GM21723 (cell line): Measurements from ENCODE around the gene SPINK2.

Source experiments
- ATAC-seq: cut with Tn5 transposase; IDR thresholded peaks from one replicate; pipeline ENCODE4 v1.9.1; 2021; ENCODE audit warnings: mild to moderate bottlenecking, moderate library complexity; ENCODE audit not compliant: unreplicated experiment

Gene SPINK2

GRCh38 chr4:56799824-56800756 is 21.4 kb downstream of the SPINK2 start:
- ATAC-seq: peak; percentile 93

GRCh38 chr4:56799161-56799759 is 22.2 kb downstream of the SPINK2 start:
- ATAC-seq: no peak

- no peak for ATAC-seq
Measured at GRCh38 chr4:56796211-56796610, 25.3 kb downstream of the SPINK2 start.

- peak; percentile 62 for ATAC-seq
Measured at GRCh38 chr4:56791316-56791715, 30.2 kb downstream of the SPINK2 start.

- no peak for ATAC-seq
Measured at GRCh38 chr4:56790691-56791091, 30.8 kb downstream of the SPINK2 start.

GRCh38 chr4:56788081-56788480 is 33.4 kb downstream of the SPINK2 start:
- no peak for ATAC-seq

GRCh38 chr4:56787380-56787779 is 34.1 kb downstream of the SPINK2 start:
- ATAC-seq: no peak

- ATAC-seq: no peak
Measured at GRCh38 chr4:56786955-56787354, 34.5 kb downstream of the SPINK2 start.

- no peak for ATAC-seq
Measured at GRCh38 chr4:56783986-56784385, 37.5 kb downstream of the SPINK2 start.

GRCh38 chr4:56782019-56782418 is 39.5 kb downstream of the SPINK2 start:
- ATAC-seq: no peak

GRCh38 chr4:56773346-56773745 is 48.2 kb downstream of the SPINK2 start:
- no peak for ATAC-seq

GRCh38 chr4:56772134-56772533 is 49.4 kb downstream of the SPINK2 start:
- no peak for ATAC-seq

- no peak for ATAC-seq
Measured at GRCh38 chr4:56768763-56769162, 52.7 kb downstream of the SPINK2 start.

- ATAC-seq: no peak
Measured at GRCh38 chr4:56768316-56768715, 53.2 kb downstream of the SPINK2 start.

- no peak for ATAC-seq
Measured at GRCh38 chr4:56767567-56767966, 53.9 kb downstream of the SPINK2 start.

GRCh38 chr4:56764775-56765174 is 56.7 kb downstream of the SPINK2 start:
- no peak for ATAC-seq

- ATAC-seq: no peak
Measured at GRCh38 chr4:56764223-56764622, 57.3 kb downstream of the SPINK2 start.

- ATAC-seq: no peak
Measured at GRCh38 chr4:56762484-56763250, 58.8 kb downstream of the SPINK2 start.

- no peak for ATAC-seq
Measured at GRCh38 chr4:56760183-56760582, 61.3 kb downstream of the SPINK2 start.
